ENCODE measurements around the gene SERPINC1.

GRCh38 chr1:173876732-173877131 is 40.4 kb downstream of the SERPINC1 start:
- TF ChIP-seq YY1 (IDR thresholded peaks at IDR 0.05; ENCODE audit: borderline replicate concordance in 1 of 3, control insufficient read depth in 1 of 3, extremely low read depth in 1 of 3, insufficient read depth in 3 of 3, insufficient read length in 1 of 3, insufficient replicate concordance in 2 of 3, low read depth in 1 of 3, low read length in 2 of 3) (no peak), CC2D1A (IDR thresholded peaks at IDR 0.05) (no peak), TFAP4 (CRISPR knock-in tag; IDR thresholded peaks at IDR 0.05; ENCODE audit: borderline replicate concordance) (no peak), HMG20A (CRISPR knock-in tag; conservative IDR thresholded peaks at IDR 0.05) (no peak), ZNF76 (CRISPR knock-in tag; IDR thresholded peaks at IDR 0.05; ENCODE audit: borderline replicate concordance) (no peak), ETV5 (CRISPR knock-in tag; IDR thresholded peaks at IDR 0.05; ENCODE audit: low read depth) (no peak), BACH1 (tag; IDR thresholded peaks at IDR 0.05) (no peak), HNRNPH1 (optimal IDR thresholded peaks at IDR 0.05; ENCODE audit: low read depth, low read length) (no peak), ETS1 (conservative IDR thresholded peaks at IDR 0.05; ENCODE audit: control insufficient read depth, low read depth, low read length) (no peak), ZBTB34 (CRISPR knock-in tag; IDR thresholded peaks at IDR 0.05) (no peak), POLR2A (conservative IDR thresholded peaks at IDR 0.05) (no peak), CTCF (IDR thresholded peaks at IDR 0.05 in 2 of 3, conservative IDR thresholded peaks at IDR 0.05 in 1 of 3; ENCODE audit: insufficient read depth in 2 of 3, low read depth in 1 of 3, low read length in 3 of 3) (no peak), EZH2 (IDR thresholded peaks at IDR 0.05; ENCODE audit: borderline replicate concordance, low read depth, low read length) (no peak)

Data from K562 (cell line).